HepG2 (cell line): ENCODE results near the gene DHX16. TPM values are rescaled to one million over a fixed set of nuclear protein-coding genes. Genes with fewer than 3 reads are reported as not detected.

Experiments used
- DMTF1 ChIP-seq: sonication (generic); formaldehyde crosslinking; IDR thresholded peaks from 2 replicates; pipeline ENCODE4 v1.4.0; 2020; ENCODE audit warnings: mild to moderate bottlenecking, missing genetic modification reagents
- ELF1 ChIP-seq: sonication (generic); formaldehyde crosslinking; IDR thresholded peaks from 2 replicates; pipeline ENCODE4 v1.4.0; 2020; ENCODE audit warnings: missing genetic modification reagents
- ETV5 ChIP-seq: IDR thresholded peaks from 2 replicates; pipeline ENCODE4 v1.6.1; 2018; ENCODE audit warnings: missing biosample characterization, missing genetic modification reagents, inconsistent platforms, borderline replicate concordance
- FIP1L1 ChIP-seq: fragments of 200-400 bp; formaldehyde crosslinking; IDR thresholded peaks from 2 replicates; pipeline ENCODE4 v1.6.1; 2018; ENCODE audit warnings: low read depth, mild to moderate bottlenecking, low read length, moderate library complexity, borderline replicate concordance; ENCODE audit not compliant: insufficient read depth
- GZF1 ChIP-seq: sonication (generic); formaldehyde crosslinking; IDR thresholded peaks from 2 replicates; pipeline ENCODE4 v1.5.1; 2020; ENCODE audit warnings: mild to moderate bottlenecking, missing genetic modification reagents
- NR0B2 ChIP-seq: sonication (generic); formaldehyde crosslinking; IDR thresholded peaks from 2 replicates; pipeline ENCODE4 v1.4.0; 2020; ENCODE audit warnings: mild to moderate bottlenecking, missing genetic modification reagents
- PRDM15 ChIP-seq: sonication (generic); formaldehyde crosslinking; IDR thresholded peaks from 2 replicates; pipeline ENCODE4 v1.4.0; 2020; ENCODE audit warnings: missing genetic modification reagents
- RCOR2 ChIP-seq: IDR thresholded peaks from 2 replicates; pipeline ENCODE4 v1.6.1; 2016; ENCODE audit warnings: missing biosample characterization, missing genetic modification reagents
- RFXANK ChIP-seq: IDR thresholded peaks from 2 replicates; pipeline ENCODE4 v1.6.1; 2016
- SP1 ChIP-seq, 2 experiments: fragments of 450-650 bp in 1 of 2; sonication (generic) in 1 of 2; formaldehyde crosslinking in 1 of 2; IDR thresholded peaks; 2 replicates each; pipeline versions ENCODE4 v1.4.0 to v1.6.1; 2016 to 2020; ENCODE audit warnings: missing genetic modification reagents in 1 of 2
- TARDBP ChIP-seq: sonication (generic); formaldehyde crosslinking; IDR thresholded peaks from 2 replicates; pipeline ENCODE4 v1.8.0; 2022; ENCODE audit warnings: mild to moderate bottlenecking, missing genetic modification reagents
- TCF7L2 ChIP-seq: IDR thresholded peaks from 2 replicates; pipeline ENCODE4 v1.6.1; 2011; ENCODE audit warnings: mild to moderate bottlenecking, low read depth, low read length, moderate library complexity
- ZNF264 ChIP-seq: sonication (generic); formaldehyde crosslinking; IDR thresholded peaks from 2 replicates; pipeline ENCODE4 v1.4.0; 2020; ENCODE audit warnings: missing genetic modification reagents
- ZNF567 ChIP-seq: sonication (generic); formaldehyde crosslinking; IDR thresholded peaks from 2 replicates; pipeline ENCODE4 v1.8.1; 2023; ENCODE audit warnings: mild to moderate bottlenecking, missing genetic modification reagents, borderline replicate concordance
- ZNF589 ChIP-seq: sonication (generic); formaldehyde crosslinking; conservative IDR thresholded peaks from 2 replicates; pipeline ENCODE4 v1.8.0; 2022; ENCODE audit warnings: mild to moderate bottlenecking, moderate library complexity, missing genetic modification reagents
- ZNF614 ChIP-seq: IDR thresholded peaks from 2 replicates; pipeline ENCODE4 v1.6.1; 2018; ENCODE audit warnings: missing biosample characterization, missing genetic modification reagents, inconsistent platforms, borderline replicate concordance
- ZNF674 ChIP-seq: sonication (generic); formaldehyde crosslinking; IDR thresholded peaks from 2 replicates; pipeline ENCODE4 v1.5.0; 2020; ENCODE audit warnings: low read depth, mild to moderate bottlenecking, missing genetic modification reagents
- ZNF782 ChIP-seq: sonication (generic); formaldehyde crosslinking; IDR thresholded peaks from 2 replicates; pipeline ENCODE4 v1.4.0; 2020; ENCODE audit warnings: missing genetic modification reagents, mild to moderate bottlenecking, borderline replicate concordance
- ZSCAN9 ChIP-seq: IDR thresholded peaks from 2 replicates; pipeline ENCODE4 v1.6.1; 2016; ENCODE audit warnings: borderline replicate concordance
- polyA plus RNA-seq, 8 experiments: library from polyadenylated mRNA; depleted of rRNA in 3 of 8; stranded (reverse) in 7 of 8; unstranded in 1 of 8; fragments of >200 nt; fragmentation: Illumina TruSeq in 4 of 8; extraction: Trizol in 4 of 8; gene quantifications; 2 replicates each; pipeline versions ENCODE4 v1.2.1 to v1.2.3, GENCODE V29; 2011 to 2016; ENCODE audit warnings: low read depth in 4 of 8, missing spikeins in 1 of 8, mixed read lengths in 1 of 8; ENCODE audit not compliant: insufficient read depth in 1 of 8
- total RNA-seq, 5 experiments: library from RNA; depleted of rRNA; stranded (reverse); fragments of >200 nt; fragmentation: Illumina TruSeq; extraction: Trizol; gene quantifications; 2 replicates each; pipeline ENCODE4 v1.2.3, GENCODE V29; 2016; ENCODE audit warnings: low read depth in 1 of 5

The DHX16 gene
- total and polyA plus RNA-seq, 2 of the 13 experiments (the other 11 are each of a cell fraction or from before 2014, with no cell fraction given), result 57.0 to 58.5 TPM

- TF ChIP-seq PRDM15 (no peak), ELF1 (CRISPR knock-in tag) (peak; percentile 97), ZNF264 (CRISPR knock-in tag) (no peak), SP1 (IDR thresholded peaks at IDR 0.05) (no peak), SP1 (CRISPR knock-in tag; IDR thresholded peaks at IDR 0.05) (peak; percentile 34), ZNF567 (CRISPR knock-in tag) (peak; percentile 90), RFXANK (CRISPR knock-in tag) (peak; percentile 63; the same call in 1 of the 2 replicates), GZF1 (CRISPR knock-in tag) (no peak), RCOR2 (CRISPR knock-in tag) (peak; percentile 78), DMTF1 (CRISPR knock-in tag) (no peak), TARDBP (peak; percentile 84), FIP1L1 (no peak), ZNF674 (CRISPR knock-in tag) (no peak), ZNF589 (no peak), NR0B2 (no peak), ETV5 (peak; percentile 85; the same call in 1 of the 2 replicates), TCF7L2 (no peak), ZNF614 (CRISPR knock-in tag) (peak; percentile 97), ZSCAN9 (CRISPR knock-in tag) (0 out of 2 replicates have a peak, but pooled peaks have one; percentile 67), ZNF782 (peak; percentile 65; the same call in 1 of the 2 replicates)
Observed at GRCh38 chr6:30672445-30673253, at the start of gene DHX16 (continued).
